GM18508 (cell line): ENCODE data around the gene EIF2B5.
"Not testable (repeated sequence)": the region's sequence is repeated elsewhere in the genome, so short reads cannot be mapped to it uniquely, and the experiment has no call there.

Experiments used
- ATAC-seq: cut with Tn5 transposase; IDR thresholded peaks from one replicate; pipeline ENCODE4 v1.9.1; 2021; ENCODE audit warnings: moderate number of reproducible peaks; ENCODE audit not compliant: insufficient read depth, unreplicated experiment

Gene EIF2B5

GRCh38 chr3:184145111-184145524 is 10.0 kb downstream of the EIF2B5 start:
- no peak for ATAC-seq

DNA sequence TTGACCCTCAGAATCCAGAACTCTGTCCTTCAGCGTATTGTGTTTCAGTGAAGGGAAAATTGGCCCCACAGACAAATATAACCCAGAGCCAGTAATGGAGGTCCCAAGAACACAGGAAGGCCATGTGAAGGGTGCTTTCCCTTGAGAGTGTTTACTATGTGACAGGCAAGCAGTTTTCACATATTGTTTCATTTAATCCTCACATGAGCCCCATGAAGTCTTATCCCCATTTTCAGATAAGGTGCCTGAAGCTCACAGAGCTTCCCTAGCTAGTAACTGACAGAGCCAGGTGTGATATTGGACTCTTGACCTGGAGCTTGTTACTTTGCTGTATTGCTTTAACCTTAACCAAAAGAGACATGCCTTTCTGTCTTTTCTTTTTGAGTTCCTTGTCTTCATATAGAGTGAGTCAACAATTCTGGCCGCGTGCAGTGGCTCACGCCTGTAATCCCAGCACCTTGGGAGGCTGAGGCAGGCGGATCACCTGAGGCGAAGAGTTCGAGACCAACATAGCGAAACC is 10.7 kb downstream of the EIF2B5 start:
- no peak for ATAC-seq

DNA sequence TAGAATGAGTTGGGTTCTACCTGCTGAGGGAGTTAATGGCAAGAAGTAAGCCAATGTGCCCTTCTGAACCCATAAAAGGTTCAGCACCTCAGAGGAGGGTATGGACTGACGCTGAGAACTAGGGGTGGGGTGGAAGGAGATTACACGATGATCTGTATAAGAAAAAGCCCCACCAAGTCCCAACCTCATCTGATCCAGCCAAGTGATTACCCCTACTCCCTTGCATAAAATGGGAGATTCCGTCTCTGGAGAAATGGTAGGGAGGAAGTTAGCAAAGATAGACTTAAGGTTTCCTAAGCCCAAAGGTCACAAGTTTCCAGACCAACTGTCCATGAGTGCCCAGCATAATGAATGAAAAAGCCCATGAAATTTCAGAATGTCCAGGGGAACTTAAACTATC is 12.9 kb downstream of the EIF2B5 start:
- ATAC-seq = no peak

DNA sequence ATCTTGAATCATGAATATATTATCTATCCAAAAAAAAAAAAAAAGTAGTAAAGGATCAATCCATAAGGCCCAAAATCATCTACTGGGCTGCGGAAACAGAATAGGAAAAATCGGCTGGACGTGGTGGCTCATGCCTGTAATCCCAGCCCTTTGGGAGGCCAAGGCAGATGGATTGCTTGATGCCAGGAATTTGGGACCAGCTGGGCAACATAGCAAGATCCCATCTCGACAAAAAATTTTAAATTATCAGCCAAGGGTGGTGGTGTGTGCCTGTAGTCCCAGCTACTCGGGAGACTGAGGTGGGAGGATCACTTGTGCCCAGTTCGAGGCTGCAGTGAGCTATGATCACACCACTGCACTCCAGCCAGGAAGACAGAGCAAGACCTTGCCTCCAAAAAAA is 14.0 kb downstream of the EIF2B5 start:
- ATAC-seq = no peak

GRCh38 chr3:184149770-184150169 is 14.6 kb downstream of the EIF2B5 start:
- not testable (repeated sequence) for ATAC-seq

GRCh38 chr3:184154885-184155643 is 19.9 kb downstream of the EIF2B5 start, which contains the start of gene DVL3:
Gene DVL3 (plus strand): TSS chr3:184155377. CDS start chr3:184155636, 259 bp downstream.
- ATAC-seq = no peak

- ATAC-seq = no peak
Observed at GRCh38 chr3:184155644-184156521, 20.7 kb downstream of the EIF2B5 start.

DNA sequence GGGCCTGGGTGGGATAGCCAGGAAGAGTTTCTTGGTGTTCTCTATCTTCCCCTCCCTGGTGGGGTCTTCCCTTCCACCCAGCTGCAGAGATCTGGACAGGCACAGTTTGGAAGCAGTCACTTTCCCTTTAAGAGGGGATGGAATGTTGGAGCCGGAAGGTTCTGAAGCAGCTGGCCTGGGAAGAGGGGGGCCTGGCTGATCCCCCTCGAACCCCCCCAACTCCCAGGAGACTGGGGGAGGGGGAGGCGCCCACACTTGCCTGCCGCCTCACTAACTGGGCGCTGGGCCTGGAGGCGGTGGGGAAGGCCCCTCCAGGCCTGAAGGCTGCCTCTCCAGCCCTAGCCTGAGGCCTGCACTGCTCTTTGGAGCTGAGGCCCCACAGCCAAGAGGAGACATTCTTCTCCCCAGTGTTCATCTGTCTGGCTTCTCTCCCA is 21.4 kb downstream of the EIF2B5 start:
- no peak for ATAC-seq

DNA sequence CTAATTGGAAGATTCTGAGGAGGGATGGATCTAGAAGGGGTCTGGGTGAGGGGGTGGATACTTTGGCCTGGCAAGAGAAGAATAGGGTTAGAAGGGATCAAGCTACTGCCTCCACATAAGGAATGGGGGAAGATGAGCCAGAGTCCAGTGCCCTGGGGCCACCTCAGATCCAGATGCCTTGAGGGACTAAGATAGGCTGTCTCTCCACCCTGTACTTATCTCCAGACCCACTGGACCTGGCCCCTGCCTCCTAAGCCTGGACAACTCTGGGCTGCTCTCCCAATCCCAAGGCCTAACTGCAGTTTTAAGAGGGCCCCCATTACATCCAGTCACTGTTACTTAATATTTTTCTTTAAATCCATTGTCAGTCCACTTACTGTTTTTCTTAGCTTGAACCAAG is 22.0 kb downstream of the EIF2B5 start:
- no peak for ATAC-seq

DNA sequence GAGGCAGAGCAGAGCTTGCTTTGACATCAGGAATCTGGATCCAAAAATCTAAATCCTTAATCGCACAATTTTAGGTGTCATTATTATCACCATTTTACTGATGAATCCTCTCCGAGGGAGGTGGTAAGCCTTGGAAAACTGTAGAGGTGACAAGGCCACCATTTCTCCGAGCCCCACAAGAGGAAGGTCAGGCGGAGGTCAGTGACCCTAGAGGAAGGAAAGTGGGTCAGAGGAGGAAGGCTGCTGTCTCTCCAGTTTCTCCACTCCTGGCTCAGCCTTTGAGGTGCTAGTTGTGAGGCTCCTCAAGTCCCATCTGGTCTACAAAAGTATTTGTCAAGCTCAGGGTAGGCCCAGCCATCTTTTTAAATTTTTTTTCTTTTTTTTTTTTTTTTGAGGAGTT is 23.2 kb downstream of the EIF2B5 start:
- ATAC-seq = no peak

DNA sequence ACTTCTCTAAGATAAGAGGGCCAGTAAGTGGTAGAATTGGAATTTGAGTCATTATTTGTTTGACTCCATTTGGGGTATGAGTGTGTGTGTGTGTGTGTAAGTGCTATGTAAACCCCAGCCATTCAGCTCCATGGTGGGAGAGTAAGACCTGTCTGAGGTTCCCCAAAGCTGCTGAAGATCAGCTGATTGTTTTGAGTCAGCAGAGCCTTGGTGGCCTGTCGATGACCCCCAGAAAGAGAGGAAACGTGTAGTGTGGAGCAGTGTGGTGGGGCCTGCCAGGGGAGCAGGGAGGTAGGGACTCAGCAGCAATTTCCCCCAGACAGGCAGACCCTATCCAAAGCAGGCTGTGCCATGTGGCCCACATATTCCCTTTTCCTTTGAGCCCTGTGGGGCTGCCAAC is 25.3 kb downstream of the EIF2B5 start:
- no peak for ATAC-seq

DNA sequence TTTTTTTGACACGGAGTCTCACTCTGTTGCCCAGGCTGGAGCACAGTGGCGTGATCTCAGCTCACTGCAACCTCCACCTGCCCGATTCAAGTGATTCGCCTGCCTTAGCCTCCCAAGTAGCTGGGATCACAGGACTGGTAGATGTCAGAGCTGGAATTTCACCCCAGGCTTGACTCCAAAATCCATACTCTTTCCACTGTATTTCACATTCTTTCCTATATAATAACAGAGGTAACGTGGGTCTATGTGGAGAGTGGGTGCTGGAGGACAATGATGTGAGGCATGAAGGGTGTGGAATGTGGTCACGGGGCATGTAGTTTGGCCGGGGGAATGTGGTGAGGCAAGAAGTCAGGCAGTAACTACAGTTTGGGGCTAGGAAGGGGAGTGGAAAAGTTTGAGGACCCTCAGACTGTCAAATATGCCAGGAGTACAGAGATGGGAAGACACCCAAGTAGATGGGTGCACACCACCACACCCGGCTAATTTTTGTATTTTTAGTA is 27.5 kb downstream of the EIF2B5 start:
- not testable (repeated sequence) for ATAC-seq

DNA sequence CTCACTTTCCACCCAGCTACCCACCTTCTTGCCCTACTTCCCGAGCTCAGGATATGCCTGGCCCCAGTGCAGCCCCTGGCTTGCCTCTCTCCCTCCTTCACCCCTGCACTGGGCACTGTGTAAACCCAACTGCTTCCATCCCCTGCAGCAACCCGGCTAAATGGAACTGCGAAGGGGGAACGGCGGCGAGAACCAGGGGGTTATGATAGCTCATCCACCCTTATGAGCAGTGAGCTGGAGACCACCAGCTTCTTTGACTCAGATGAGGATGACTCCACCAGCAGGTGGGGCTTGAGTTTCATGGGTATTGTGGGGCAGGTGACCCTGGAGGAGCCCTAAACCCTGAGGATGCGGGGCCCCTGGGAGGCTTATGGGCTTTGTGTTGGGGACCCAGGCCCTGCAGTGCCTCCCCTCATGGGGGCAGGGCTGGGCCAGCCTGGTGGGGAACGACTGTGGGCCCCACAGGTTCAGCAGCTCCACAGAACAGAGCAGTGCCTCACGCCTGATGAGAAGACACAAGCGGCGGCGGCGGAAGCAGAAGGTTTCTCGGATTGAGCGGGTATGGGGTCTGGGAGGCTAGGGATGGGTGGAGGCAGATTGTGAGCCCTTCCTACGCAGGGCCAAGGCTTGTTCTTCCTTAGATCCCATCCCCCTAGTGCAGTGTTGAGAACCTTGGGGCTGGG is 29.6 kb downstream of the EIF2B5 start:
- no peak for ATAC-seq

GRCh38 chr3:184165543-184165942 is 30.4 kb downstream of the EIF2B5 start:
- no peak for ATAC-seq

GRCh38 chr3:184166671-184167070 is 31.5 kb downstream of the EIF2B5 start:
- no peak for ATAC-seq

- no peak for ATAC-seq
Observed at GRCh38 chr3:184167786-184168185, 32.6 kb downstream of the EIF2B5 start.

- no peak for ATAC-seq
Observed at GRCh38 chr3:184168363-184169120, 33.4 kb downstream of the EIF2B5 start.

DNA sequence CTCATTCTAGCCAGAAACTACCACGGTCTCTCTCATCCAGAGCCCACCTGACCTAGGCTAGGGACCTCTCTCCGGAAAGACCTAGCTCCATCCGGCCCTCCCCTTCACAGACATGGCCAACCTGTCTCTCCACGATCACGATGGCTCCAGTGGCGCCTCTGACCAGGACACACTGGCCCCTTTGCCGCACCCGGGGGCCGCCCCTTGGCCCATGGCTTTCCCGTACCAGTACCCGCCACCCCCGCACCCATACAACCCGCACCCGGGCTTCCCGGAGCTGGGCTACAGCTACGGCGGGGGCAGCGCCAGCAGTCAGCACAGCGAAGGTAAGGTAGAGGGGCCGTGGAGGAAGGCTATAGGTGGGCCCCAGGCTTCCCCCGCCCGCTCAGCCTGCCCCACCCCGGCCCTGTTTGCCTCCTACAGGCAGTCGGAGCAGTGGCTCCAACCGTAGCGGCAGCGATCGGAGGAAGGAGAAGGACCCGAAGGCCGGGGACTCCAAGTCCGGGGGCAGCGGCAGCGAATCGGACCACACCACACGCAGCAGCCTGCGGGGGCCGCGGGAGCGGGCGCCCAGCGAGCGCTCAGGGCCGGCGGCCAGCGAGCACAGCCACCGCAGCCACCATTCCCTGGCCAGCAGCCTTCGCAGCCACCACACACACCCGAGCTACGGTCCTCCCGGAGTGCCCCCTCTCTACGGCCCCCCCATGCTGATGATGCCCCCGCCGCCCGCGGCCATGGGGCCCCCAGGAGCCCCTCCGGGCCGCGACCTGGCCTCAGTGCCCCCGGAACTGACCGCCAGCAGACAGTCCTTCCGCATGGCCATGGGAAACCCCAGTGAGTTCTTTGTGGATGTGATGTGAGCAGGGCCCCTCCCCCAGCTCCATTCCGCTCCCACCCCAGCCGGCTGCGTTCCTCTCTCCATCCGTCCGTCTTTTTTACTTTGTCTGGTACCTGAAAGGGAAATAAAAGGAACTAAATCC is 35.0 kb downstream of the EIF2B5 start:
- no peak for ATAC-seq
